ENCODE results near the gene TICRR.
"Not testable (repeated sequence)": the region's sequence is repeated elsewhere in the genome, so short reads cannot be mapped to it uniquely, and the experiment has no call there.

The TICRR gene

GRCh38 chr15:89566621-89567294, 8.5 kb upstream of the TICRR start:
- DNase-seq: no peak

GRCh38 chr15:89569090-89569745, 6.1 kb upstream of the TICRR start:
- DNase-seq: no peak

- DNase-seq: peak; percentile 18
These were observed 567 bp downstream of the TICRR start for GRCh38 chr15:89575656-89576416.

GRCh38 chr15:89576417-89576773, 1.1 kb downstream of the TICRR start:
- DNase-seq: no peak

GRCh38 chr15:89577776-89578115, 2.5 kb downstream of the TICRR start:
- DNase-seq: no peak

GRCh38 chr15:89578146-89578545, 2.9 kb downstream of the TICRR start:
- DNase-seq: no peak

GRCh38 chr15:89580747-89581146, 5.5 kb downstream of the TICRR start:
- not testable (repeated sequence) for DNase-seq

- no peak for DNase-seq
These were observed 11.4 kb downstream of the TICRR start for GRCh38 chr15:89586651-89587050.

- DNase-seq: no peak
These were observed 12.7 kb downstream of the TICRR start for GRCh38 chr15:89587955-89588354.

GRCh38 chr15:89591834-89592233, 16.6 kb downstream of the TICRR start:
- DNase-seq: no peak

- no peak for DNase-seq
These were observed 17.7 kb downstream of the TICRR start for GRCh38 chr15:89593018-89593417.

GRCh38 chr15:89599021-89599420, 23.8 kb downstream of the TICRR start:
- DNase-seq: no peak

- DNase-seq: no peak
These were observed 36.0 kb downstream of the TICRR start for GRCh38 chr15:89611317-89611716.

GRCh38 chr15:89613031-89613430, 37.8 kb downstream of the TICRR start:
- DNase-seq: no peak

GRCh38 chr15:89614164-89614563, 38.9 kb downstream of the TICRR start:
- DNase-seq: no peak

- DNase-seq: no peak
These were observed 39.9 kb downstream of the TICRR start for GRCh38 chr15:89615135-89615534.

GRCh38 chr15:89616228-89616627, 41.0 kb downstream of the TICRR start:
- DNase-seq: no peak

GRCh38 chr15:89621547-89621946, 46.3 kb downstream of the TICRR start:
- no peak for DNase-seq

GRCh38 chr15:89623165-89623564, 47.9 kb downstream of the TICRR start:
- no peak for DNase-seq

GRCh38 chr15:89625716-89626115, 50.4 kb downstream of the TICRR start:
- DNase-seq: no peak

GRCh38 chr15:89627256-89627970, 52.1 kb downstream of the TICRR start:
- DNase-seq: no peak

GRCh38 chr15:89628301-89628700, 53.0 kb downstream of the TICRR start:
- no peak for DNase-seq

All from stimulated activated CD4-positive, alpha-beta T cell treated with anti-CD3 and anti-CD28 coated beads, Interleukin-1b, Interleukin-23, amount 100 ng/mL, for 48 hours (primary cell).